Bronchial epithelial cell (primary cell): Measurements from ENCODE around the gene ADRM1. TPM values are rescaled to one million over a fixed set of nuclear protein-coding genes. Genes with fewer than 3 reads are reported as not detected.

Experiments used
- DNase-seq: peaks from one replicate; pipeline ENCODE4 v3.0.0-alpha.2; 2010; ENCODE audit warnings: low read depth
- FAIRE-seq: peaks from 2 replicates; lab custom pipeline; 2011; peaks lifted over from hg19 to GRCh38; lab: Jason Lieb, UNC
- H3K27me3 ChIP-seq: 2 replicates; pipeline ENCODE4 v1.5.1; 2011; ENCODE audit warnings: low read length; ENCODE audit not compliant: control insufficient read depth, insufficient read depth
- H3K36me3 ChIP-seq: 2 replicates; pipeline ENCODE4 v1.5.1; 2011; ENCODE audit warnings: low read length; ENCODE audit not compliant: control insufficient read depth, insufficient read depth
- H3K4me3 ChIP-seq: 2 replicates; pipeline ENCODE4 v1.5.1; 2011; ENCODE audit warnings: mild to moderate bottlenecking, low read depth, low read length, control low read depth
- total RNA-seq: library from RNA; depleted of rRNA; stranded (reverse); fragments of >200 nt; gene quantifications from 2 replicates; pipeline ENCODE4 v1.2.1, GENCODE V29; 2014
- TF ChIP-seq, protein P1 (sequence below): IDR thresholded peaks from 2 replicates; pipeline ENCODE4 v1.5.1; 2011; ENCODE audit warnings: mild to moderate bottlenecking, moderate library complexity, low read length, control low read depth, inconsistent platforms; ENCODE audit not compliant: insufficient read depth, severe bottlenecking

Gene ADRM1
- total RNA-seq, 1 donor from 2014 or later, result 145 TPM

- peaks cover 23% of the 10 kb centered on the region for H3K36me3 ChIP-seq
- H3K4me3 ChIP-seq, result no peak overlapping the region
- no peaks in the 10 kb centered on the region for H3K27me3 ChIP-seq
- FAIRE-seq (no peak), DNase-seq (no peak)
- TF ChIP-seq, protein P1, sequence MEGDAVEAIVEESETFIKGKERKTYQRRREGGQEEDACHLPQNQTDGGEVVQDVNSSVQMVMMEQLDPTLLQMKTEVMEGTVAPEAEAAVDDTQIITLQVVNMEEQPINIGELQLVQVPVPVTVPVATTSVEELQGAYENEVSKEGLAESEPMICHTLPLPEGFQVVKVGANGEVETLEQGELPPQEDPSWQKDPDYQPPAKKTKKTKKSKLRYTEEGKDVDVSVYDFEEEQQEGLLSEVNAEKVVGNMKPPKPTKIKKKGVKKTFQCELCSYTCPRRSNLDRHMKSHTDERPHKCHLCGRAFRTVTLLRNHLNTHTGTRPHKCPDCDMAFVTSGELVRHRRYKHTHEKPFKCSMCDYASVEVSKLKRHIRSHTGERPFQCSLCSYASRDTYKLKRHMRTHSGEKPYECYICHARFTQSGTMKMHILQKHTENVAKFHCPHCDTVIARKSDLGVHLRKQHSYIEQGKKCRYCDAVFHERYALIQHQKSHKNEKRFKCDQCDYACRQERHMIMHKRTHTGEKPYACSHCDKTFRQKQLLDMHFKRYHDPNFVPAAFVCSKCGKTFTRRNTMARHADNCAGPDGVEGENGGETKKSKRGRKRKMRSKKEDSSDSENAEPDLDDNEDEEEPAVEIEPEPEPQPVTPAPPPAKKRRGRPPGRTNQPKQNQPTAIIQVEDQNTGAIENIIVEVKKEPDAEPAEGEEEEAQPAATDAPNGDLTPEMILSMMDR, result no peak
Measured at GRCh38 chr20:62267543-62267942, 35.3 kb upstream of the ADRM1 start.

GRCh38 chr20:62268228-62268900, 34.4 kb upstream of the ADRM1 start:
- H3K27me3 ChIP-seq, result no peaks in the 10 kb centered on the region
- peaks cover 25% of the 10 kb centered on the region for H3K36me3 ChIP-seq
- DNase-seq (no peak), FAIRE-seq (no peak)
- TF ChIP-seq, protein P1, result no peak
- H3K4me3 ChIP-seq, result no peak overlapping the region

DNA sequence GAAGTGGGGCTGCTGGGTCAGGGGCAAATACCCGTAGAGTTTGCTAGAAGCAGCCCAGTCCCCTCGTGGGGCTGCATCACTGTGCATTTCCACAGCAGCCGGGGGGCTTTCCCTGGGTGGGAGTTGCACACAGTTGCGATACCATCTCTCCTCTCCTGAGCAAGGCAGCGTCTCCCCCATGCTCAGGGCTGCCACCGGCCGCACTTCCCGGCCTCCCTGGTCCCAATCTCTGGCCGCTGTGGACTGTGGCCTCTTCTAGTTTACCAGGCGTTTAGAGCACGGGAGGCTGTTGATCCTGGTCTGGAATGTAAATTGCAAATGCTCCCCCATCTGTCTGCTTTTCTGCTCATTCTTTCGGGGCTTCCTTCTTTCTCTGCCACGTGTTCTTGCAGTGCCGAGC, 33.4 kb upstream of the ADRM1 start:
- TF ChIP-seq, protein P1, result no peak
- H3K27me3 ChIP-seq, result no peaks in the 10 kb centered on the region
- DNase-seq, result no peak
- no peak overlapping the region for H3K4me3 ChIP-seq
- H3K36me3 ChIP-seq, result peaks cover 28% of the 10 kb centered on the region
- FAIRE-seq, result no peak

GRCh38 chr20:62269871-62270270, 32.9 kb upstream of the ADRM1 start:
- no peak overlapping the region for H3K4me3 ChIP-seq
- FAIRE-seq (no peak), DNase-seq (no peak)
- no peaks in the 10 kb centered on the region for H3K27me3 ChIP-seq
- peaks cover 26% of the 10 kb centered on the region for H3K36me3 ChIP-seq
- TF ChIP-seq, protein P1, result no peak

- TF ChIP-seq, protein P1, result no peak
- H3K4me3 ChIP-seq, result no peak overlapping the region
- DNase-seq (no peak), FAIRE-seq (no peak)
- H3K36me3 ChIP-seq, result peaks cover 25% of the 10 kb centered on the region
- H3K27me3 ChIP-seq, result no peaks in the 10 kb centered on the region
Measured at GRCh38 chr20:62272200-62272599, 30.6 kb upstream of the ADRM1 start.

- Histone ChIP-seq H3K36me3 (peaks cover 22% of the 10 kb centered on the region), H3K4me3 (no peak overlapping the region), H3K27me3 (no peaks in the 10 kb centered on the region)
- no peak for DNase-seq
- TF ChIP-seq, protein P1, result no peak
- FAIRE-seq, result no peak
Measured at GRCh38 chr20:62273416-62273815, 29.4 kb upstream of the ADRM1 start.
